Stimulated activated CD4-positive, alpha-beta T cell treated with anti-CD3 and anti-CD28 coated beads, Interleukin-4, amount 100 ng/mL, for 24 hours (primary cell): ENCODE results near the gene EVA1B.

Experiments used
- DNase-seq: peaks from one replicate; pipeline ENCODE4 v3.0.0-alpha.2; 2020

The EVA1B gene

DNA sequence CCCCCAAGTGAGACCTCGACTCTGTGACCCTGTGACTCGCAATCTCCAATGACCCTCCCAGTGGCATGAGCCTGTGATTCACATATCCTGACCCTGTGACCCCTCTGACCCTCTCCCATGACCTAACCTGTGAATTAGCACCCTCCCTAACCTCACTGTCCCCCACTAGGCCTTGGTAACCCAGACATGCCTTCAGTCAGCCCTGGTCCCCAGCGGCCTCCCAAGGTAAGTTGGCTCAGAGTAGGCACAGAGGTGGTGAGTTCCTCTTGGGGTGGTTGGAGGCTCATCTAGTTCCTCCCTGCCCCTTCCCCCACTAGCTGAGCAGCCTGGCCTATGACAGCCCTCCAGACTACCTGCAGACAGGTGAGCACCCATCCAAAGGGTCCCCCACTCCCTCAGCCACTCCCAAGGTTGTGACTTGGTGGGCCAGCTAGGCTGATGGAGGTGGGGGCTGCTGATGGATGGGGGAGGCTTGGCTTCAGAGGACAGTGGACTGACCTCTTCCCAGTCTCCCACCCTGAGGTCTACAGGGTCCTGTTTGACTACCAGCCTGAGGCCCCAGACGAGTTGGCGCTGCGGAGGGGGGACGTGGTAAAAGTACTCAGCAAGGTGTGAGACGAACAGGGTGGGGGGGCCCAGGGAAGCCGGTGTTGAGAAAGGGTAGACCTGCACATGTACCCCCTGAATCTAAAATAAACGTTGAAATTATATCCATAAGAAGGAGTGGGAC, 15.7 kb downstream of the EVA1B start:
- no peak for DNase-seq

DNA sequence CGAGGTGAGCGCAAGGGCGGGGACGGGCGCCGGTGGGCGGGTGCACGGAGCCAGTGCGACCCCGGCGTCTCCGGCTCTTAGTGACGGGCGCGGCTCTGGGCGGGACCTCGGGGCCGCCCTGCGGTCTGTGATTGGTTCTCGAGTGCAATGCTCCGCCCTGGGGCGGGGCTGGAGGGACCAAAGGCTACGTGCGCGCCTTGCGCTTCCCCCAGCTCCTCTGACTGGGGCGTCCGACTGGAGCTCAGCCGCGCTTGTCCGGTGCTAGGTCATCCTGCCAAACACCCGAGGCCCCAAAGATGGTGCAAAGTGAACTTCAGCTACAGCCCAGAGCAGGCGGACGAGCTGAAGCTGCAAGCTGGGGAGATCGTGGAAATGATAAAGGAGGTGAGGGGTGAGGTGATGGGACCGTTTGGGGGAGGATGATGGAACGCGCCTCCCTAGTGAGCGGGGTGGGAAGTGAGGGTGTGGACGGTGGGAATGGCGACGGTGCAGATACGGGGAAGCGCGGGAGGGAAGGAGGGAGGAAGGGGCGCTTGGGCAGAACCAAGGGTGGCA, 16.5 kb downstream of the EVA1B start:
- peak; percentile 92 for DNase-seq

- peak; percentile 47 for DNase-seq
Measured at GRCh38 chr1:36306210-36306901, 17.1 kb downstream of the EVA1B start, which contains the start of gene SH3D21. Gene SH3D21 (plus strand): TSS chr1:36306368. CDS start chr1:36306421, 53 bp downstream.

DNA sequence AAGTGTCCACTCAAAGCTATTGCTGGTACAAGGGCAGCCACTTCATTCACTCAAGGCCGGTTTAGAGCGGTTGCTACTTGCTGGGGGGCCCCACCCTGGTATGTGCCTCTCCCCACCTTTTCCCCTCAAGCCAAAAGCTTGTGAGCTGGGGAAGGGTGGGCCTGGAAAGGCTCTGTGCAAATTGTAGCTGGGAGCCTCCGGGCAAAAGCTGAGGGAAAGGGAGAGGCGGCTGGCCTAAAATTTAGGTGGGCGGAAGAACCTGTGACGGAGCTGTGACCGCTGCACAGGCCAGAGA, 17.6 kb downstream of the EVA1B start:
- no peak for DNase-seq

DNA sequence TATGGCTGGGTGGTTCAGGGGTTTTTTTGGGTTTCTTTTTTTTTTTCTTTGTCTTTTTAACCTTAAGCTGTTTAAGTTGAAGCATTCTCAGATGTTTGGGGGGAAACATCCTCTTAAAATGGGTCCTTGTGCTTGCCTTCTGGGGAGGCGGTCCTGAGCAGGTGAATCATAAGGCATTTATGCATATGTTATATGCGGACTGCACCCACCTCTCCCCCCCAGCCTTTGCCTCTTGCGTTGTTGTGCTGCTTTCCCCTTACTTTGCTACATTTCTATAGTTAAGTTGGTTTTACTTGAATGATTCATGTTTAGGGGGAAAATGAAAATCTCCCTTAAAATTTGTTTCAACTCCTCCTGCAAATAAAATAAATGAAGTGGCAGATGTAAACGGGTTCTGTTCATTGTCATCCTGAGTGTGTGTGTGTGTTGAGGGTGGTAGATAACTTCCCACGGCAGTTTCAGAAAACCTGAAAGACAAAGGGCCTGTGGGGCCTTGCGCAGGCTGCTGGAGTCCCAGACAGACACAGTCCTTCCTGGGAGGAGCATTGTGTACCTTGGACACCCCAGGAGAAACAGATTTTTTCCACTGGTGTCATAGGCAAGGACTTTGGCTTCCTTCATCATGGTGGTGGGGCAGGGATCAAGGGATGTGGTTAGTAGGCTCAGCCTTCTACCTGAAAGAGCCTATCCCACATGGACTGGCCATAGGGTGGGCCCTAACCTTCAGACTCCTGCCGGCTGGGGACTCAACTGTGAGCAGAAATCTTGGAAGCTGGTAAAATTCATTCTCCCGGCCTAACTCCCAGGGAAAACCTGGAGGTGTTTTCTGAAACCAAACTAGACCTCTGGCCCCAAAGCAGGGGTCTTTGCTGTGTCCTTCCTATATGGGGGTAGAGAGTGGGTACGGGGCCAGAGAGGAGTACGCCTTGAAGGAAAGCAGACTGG, 18.2 kb downstream of the EVA1B start:
- peak; percentile 74 for DNase-seq

DNA sequence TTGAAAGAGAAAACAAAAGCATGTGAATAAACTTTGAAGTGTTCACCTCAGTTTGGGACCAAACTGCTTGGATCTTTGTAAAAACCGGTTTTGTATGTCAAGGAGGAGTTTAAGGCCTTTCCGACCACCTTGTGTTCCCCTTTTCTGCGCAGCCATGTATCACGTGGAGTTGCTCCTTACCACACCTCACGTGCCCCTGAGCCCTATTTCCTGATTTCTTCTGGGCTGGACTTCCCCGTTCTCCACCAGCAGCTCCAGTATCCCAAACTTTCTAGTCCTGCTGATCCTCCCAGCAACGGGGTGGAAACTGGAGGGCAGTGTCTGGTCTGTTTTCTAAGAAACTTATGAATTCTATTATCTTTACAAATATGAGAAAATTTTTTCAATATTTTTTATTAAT, 18.9 kb downstream of the EVA1B start:
- DNase-seq = no peak

DNA sequence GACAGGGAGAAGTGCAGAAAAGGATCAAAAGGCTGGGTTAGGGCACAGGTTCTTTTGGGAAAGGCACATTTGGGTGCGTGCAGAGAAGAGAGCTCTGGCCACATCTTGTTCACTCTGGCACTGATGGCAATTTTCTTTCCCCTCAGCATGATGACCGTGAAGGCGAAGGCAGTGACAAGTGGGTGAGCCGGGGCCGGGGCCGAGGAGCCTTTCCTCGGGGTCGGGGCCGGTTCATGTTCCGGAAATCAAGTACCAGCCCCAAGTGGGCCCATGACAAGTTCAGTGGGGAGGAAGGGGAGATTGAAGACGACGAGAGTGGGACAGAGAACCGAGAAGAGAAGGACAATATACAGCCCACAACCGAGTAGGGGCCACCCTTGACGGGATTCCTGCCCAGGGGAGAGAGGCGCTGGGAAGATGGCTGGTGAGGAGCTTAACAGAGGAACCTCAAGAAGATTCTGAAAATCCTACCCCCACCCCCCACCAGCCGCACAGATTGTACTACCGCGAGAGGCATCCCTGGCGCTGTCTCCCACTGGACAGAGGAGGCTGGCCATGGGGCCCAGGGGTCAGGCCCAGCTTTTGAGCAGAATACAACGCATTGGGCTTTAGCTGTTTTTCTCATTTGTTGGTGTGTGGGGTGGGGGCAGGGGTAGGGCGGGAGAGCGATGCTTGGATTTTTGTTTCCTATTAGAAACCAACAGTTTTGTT, 19.6 kb downstream of the EVA1B start:
- DNase-seq = no peak

GRCh38 chr1:36303244-36303643, 20.2 kb downstream of the EVA1B start:
- DNase-seq = no peak

- no peak for DNase-seq
Measured at GRCh38 chr1:36301220-36301619, 22.2 kb downstream of the EVA1B start.

- peak; percentile 52 for DNase-seq
Measured at GRCh38 chr1:36300526-36300925, 22.9 kb downstream of the EVA1B start.

DNA sequence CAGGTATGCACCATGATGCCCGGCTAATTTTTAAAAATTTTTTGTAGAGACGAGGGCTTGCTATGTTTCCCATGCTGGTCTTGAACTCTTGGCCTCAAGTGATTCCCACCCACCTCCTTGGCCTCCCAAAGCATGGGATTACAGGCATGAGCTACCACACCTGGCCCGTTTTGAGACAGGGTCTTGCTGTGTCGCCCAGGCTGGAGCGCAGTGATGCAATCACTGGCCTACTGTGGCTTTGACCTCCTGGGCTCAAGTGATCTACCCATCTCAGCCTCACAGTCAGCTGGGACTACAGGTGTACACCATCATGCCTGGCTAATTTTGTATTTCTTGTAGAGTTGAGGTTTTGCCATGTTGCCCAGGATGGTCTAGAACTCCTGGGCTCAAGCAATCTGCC, 24.8 kb downstream of the EVA1B start:
- DNase-seq = no peak

- DNase-seq = no peak
Measured at GRCh38 chr1:36297062-36297461, 26.4 kb downstream of the EVA1B start.

- DNase-seq = no peak
Measured at GRCh38 chr1:36295390-36295789, 28.1 kb downstream of the EVA1B start.

DNA sequence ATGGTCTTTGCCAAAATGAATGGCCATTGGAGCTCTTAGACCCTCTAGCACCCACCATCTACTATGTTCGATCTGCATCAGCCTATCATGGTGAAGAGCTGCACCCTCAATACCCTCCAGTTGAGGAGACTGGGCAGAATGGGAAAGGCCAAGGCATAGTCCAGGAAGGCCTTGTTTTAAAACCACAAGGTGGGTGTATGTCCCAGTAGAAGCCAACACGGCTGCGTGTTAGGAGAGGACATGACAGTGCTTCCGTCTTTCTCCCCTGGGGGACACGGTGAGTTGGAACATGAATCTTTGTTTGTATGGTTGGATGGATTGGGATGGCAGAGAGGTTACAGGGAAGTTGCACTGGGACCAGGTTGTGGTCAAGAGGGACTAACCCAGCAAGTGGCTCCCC, 35.9 kb downstream of the EVA1B start:
- DNase-seq = no peak

DNA sequence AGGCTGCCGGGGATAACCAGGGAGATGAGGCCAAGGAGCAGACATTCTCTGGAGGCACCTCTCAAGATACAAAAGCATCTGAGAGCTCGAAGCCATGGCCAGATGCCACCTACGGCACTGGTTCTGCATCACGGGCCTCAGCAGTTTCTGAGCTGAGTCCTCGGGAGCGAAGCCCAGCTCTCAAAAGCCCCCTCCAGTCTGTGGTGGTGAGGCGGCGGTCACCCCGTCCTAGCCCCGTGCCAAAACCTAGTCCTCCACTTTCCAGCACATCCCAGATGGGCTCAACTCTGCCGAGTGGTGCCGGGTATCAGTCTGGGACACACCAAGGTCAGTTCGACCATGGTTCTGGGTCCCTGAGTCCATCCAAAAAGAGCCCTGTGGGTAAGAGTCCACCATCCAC, 36.6 kb downstream of the EVA1B start:
- no peak for DNase-seq

GRCh38 chr1:36285443-36286101, 37.9 kb downstream of the EVA1B start:
- DNase-seq = peak; percentile 73

- DNase-seq = no peak
Measured at GRCh38 chr1:36284517-36284916, 38.9 kb downstream of the EVA1B start.

DNA sequence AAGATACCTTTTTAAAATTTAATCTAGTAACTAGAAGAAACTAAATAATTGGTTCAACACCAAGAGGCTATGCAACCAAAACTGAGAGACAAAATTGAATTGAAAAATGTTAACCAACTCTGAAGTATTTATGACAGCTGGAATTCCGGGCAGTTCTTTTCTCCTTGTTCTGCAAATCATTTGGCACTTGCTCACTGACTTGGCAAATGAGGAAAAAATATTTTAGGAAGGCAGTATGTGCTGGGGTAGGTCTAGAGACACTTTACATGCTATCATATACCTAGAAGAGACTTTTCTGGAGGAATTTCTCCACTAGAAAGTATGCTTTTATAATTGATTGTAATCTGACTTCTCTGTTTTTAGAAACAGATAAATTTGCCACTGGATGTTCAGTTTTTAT, 39.4 kb downstream of the EVA1B start:
- DNase-seq = no peak

DNA sequence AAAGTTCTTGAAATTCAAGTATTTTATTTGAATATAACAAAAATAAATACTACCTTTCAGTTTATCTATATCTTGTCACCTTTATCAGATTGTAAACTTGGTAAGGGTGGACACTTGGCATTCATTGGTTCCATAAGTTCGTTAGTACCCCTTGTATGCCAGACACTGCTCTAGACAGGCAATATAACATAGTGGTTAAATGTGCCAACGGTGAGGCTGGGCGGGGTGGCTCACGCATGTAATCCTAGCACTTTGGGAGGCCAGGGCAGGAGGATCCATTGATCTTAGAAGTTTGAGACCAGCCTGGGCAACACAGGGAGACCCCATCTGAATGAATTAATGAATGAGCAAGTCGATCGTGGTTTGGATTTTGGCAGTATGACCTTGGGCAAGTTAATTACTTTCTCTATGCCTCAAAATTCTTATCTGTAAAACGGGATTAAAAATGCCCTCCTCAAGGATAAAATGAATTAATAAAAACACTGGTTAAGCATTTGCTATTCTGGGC, 43.6 kb downstream of the EVA1B start:
- DNase-seq = no peak

DNA sequence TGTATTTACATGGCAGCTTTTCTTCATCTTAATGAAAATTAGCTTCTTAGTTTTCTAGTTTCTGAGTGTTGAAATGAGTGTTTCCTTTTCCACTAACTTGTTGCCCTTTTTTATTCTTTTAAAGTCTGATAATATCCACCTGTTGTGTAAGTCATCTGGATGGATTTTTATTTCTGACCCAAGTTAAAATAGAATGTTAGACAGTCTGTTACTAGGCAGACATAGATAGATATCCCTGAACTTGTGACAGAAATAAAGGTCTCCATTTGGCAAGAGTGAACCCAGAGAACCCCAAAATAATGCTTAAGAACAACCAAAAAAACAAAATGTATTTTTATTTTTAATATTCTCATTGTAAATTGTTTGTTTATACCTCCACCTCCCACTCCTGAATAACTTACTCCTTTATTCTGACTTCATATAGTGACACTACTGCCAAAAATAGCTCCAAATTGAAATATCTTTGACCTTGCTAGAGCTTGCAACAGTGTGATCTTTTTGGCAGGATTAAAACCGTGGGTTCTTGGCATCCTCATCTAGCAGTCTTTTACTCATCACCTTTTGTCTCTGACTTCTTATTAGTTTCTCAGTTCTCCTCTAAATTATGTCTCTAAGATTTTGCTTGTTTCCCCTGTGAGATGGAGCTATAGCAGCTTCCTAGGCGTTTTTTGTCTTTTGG, 44.2 kb downstream of the EVA1B start:
- DNase-seq = no peak

DNA sequence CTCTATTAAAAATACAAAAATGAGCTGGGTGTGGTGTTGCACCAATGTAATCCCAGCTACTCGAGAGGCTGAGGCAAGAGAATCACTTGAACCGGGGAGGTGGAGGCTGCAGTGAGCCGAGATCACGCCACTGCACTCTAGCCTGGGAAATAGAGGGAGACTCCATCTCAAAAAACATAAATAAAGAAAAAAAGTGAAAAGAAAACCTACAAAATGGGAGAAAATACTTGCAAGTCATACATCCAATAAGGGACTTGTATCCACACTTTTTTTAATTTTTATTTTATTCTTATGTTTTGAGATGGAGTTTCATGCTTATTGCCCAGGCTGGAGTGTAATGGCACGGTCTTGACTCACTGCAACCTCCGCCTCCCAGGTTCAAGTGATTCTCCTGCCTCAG, 46.8 kb downstream of the EVA1B start:
- no peak for DNase-seq
